DND-41 (cell line): ENCODE results near the gene COL23A1.

Experiments used
- CTCF ChIP-seq: IDR thresholded peaks from 2 replicates; pipeline ENCODE4 v1.5.1; 2012; ENCODE audit warnings: borderline replicate concordance, low read length, moderate library complexity, mild to moderate bottlenecking; ENCODE audit not compliant: poor library complexity, severe bottlenecking; ENCODE audit errors: extremely low read depth
- EZH2 ChIP-seq: IDR thresholded peaks from 3 replicates; pipeline ENCODE4 v1.6.1; 2012; ENCODE audit warnings: borderline replicate concordance, low read depth, mild to moderate bottlenecking, moderate library complexity, low read length, inconsistent platforms; ENCODE audit not compliant: severe bottlenecking

- TF ChIP-seq CTCF (no peak), EZH2 (no peak)
These were observed 400.8 kb downstream of the COL23A1 start for GRCh38 chr5:178189433-178189832.
